HG02623 (cell line): Measurements from ENCODE around the gene ZNF26.
"Not testable (repeated sequence)": the region's sequence is repeated elsewhere in the genome, so short reads cannot be mapped to it uniquely, and the experiment has no call there.

Experiments used
- ATAC-seq: cut with Tn5 transposase; IDR thresholded peaks from one replicate; pipeline ENCODE4 v1.9.1; 2021; ENCODE audit warnings: moderate library complexity; ENCODE audit not compliant: unreplicated experiment

The ZNF26 gene

DNA sequence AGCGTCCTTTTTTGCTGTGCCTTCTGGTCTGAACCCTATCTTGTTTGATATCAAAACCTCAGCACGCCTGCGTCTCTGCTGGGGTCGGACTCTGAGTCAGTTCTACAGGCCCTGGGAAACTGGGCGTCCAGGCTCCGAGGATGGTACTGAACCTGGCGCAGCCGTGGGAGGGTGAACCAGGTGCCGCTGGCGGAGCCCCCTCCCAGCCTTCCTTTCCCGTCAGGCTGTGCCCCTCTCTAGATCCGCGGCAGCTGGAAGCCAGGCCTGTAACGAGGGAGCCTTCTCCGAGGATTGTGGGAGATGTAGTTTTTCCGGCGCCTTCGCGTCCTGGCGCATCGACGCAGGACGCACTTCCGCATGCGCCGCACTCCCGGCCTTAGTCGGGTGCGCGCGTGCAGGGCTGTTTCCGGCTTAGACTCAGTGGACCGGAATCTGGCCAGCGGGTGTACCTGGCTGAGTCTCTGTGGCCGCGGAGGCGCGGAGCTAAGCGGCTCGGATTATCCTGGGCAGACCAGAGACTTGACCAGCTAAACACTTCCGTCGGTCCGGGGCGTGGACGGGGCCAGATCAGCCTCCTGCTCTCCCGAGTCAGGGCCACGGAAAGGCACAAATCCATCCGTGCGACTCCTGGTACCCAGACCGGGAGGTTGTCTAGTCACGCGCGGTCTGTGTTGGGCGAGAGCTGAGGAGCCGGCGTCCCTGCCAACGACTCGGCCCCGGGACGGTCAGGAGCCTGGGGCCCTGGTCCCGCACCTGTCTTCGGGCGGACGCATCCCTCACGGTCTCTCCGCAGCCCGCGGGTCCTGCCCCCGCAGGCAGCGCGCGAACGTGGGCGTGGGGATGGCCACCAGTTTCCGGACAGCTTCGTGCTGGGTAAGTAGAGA, at the start of gene ZNF26:
Gene ZNF26 (plus strand): TSS at position 367 of the 884 bp plus-strand sequence. CDS start 474 bp downstream, at position 841.
- ATAC-seq, result peak; percentile 95

DNA sequence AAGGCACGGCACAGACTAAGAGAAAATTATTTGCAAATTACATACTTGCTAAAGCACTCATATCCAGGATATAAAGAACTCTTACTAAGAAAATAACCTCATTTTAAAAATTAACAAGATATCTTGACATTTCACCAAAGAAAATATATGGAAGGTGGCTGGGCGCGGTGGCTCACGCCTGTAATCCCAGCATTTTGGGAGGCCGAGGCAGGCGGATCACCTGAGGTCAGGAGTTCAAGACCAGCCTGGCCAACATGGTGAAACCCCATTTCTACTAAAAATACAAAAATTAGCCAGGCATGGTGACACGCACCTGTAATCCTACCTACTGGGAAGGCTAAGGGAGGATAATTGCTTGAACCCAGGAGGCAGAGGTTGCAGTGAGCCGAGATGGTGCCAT, 49.2 kb upstream of the ZNF26 start:
- ATAC-seq, result not testable (repeated sequence)

DNA sequence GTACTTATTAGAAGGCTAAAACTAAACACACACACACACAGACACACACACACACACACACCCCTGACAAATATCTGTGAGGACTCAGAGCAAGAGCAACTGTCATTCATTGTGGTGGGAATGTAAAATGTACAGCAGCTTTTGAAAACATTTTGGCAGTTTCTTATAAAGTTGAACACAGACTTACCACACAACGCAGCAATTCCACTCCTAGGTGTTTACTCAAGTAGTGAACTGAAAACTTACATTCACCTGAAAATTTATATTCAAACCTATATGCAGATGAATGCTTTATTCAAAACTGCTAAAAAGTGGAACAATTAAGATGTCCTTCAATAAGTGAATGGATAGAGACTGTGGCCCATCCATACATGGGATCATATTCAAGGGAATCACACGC, 48.7 kb upstream of the ZNF26 start:
- ATAC-seq, result no peak

GRCh38 chr12:132938807-132939206, 47.4 kb upstream of the ZNF26 start:
- ATAC-seq, result not testable (repeated sequence)

DNA sequence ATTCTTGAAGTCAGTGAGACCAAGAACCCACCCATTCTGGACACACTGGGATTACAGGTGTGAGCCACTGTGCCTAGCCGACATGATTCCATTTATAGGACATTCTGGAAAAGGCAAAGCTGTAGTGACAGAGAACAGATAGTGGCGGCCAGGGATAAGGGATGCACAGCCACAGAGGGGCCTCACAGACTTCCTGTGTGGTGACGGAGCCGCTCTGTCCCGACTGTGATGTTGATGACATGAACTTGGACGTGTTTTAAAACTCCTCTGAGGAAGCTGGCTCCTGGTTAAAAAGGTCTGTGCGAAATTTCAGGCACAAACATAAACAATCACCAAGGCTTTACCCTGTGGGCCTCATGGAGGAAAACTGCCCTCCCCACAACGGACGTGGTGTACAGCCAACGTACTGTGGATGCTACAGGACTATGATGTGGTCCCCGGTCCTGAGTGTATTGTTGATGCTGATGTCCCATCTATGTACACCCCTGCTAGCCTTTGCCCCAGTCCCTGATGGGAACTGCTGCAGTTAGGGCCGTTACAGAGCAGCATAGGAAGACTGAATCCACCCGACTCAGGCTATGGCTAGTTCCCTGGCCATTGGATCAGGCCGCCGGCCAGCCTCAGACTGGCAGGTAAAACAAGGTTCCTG, 46.0 kb upstream of the ZNF26 start:
- ATAC-seq, result no peak

DNA sequence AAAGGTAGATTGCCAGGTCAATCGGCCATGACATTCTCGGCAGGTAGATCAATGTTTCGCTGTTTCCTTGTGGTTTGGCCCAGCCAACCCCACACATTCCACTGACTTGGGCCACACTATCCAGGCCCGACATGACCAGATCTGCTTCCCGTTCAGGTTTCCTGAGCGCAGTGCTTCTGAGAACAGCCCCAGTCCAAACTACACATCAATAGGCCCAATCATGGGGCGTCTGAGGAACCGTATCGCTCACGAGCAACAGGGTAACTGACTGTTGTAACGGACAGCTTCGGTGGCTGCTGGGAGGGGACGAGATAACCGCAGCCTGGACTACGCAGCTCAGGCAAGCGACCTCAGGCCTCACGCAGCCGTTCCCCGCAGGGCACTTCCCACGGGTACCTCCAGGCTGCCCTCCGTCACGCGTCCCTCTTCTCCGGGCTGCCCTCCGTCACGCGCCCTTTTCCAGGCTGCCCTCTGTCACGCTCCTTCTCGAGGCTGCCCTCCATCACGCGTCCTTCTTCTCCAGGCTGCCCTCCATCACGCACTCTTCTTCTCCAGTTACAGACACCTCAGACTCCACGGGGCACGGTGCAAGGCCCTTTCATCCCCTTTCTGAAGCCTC, 44.7 kb upstream of the ZNF26 start:
- ATAC-seq, result no peak

DNA sequence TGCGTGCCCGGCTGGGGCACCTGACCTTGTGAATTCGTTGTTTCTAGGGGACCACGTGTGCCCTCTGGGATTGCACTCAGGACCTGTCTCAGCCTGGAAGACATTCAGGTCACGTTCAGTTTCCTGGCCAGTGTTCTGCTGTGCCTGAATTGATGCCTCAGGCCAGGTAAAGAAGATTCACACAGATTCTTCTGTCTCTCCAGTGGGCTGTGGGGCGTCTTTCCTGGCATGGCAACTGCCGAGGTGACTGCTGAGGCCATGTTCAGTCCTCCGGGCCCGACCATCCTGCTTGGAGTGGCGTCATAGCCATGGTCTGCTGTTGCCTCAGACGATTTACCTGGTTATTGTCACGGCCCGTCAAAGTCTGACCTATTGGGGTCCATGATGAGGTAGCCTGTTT, 43.6 kb upstream of the ZNF26 start:
- no peak for ATAC-seq

DNA sequence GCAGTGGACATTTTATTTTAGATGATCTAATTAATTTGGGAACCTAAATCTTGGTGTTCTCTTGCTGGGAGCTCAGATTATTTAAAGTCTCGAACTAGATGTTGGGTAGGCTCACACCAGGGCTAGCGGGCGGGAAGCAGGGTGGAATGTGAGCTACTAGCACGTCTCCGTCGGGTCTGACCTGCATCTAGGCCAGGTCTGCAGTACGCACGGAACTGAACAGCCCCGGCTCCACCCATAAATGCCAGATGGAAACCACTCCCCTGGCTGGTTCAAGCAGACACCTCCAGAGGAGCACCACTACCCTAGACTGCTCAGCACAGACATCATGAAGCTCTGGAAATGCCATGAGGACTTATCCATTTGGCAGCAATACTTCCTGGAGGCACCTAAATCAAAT, 40.4 kb upstream of the ZNF26 start:
- ATAC-seq, result no peak

- no peak for ATAC-seq
Measured at GRCh38 chr12:132946246-132946820, 39.8 kb upstream of the ZNF26 start.

DNA sequence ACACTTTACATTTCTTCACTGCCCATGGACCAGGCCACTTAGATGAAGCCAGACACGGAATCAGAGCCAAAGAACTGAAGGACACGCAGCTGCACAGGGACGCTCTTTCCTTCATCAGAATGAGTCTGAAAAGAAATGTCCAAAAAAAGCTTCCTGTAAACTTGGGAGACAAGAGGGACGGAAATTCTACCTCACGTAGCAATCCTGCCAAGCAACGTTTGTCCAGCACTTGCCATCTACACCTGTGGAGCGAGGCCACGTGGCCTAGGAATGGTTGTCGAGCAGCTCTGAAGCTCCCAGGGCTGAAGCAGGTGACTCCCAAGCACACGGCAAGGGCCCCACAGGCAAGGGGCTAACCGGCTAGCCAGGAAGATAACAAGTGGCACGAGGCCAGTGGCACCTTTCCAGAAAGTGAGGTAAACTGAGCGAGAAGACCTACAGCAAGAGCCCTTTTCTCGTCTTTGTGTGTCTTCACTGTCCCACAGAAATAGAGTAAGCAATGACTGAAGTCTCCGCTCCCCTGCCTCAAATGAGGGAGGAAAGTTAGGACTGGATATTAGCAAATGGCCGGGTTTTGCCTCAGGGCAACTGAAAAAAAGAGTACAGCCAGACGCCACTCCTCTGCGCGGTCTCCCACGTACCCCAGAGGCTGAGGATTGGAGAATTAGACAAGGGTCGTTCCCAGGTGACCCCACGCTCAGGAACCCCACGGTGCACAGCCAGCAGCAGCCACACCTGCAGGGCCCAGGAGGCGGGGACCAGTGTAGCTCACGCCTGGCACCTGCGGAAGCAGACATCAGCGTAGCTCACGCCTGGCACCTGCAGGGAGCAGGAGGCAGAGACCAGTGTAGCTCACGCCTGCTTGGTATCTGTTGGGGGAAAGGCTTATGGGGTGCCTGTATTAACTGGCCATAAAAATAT, 37.8 kb upstream of the ZNF26 start:
- no peak for ATAC-seq

- no peak for ATAC-seq
Measured at GRCh38 chr12:132949936-132950837, 36.0 kb upstream of the ZNF26 start.

DNA sequence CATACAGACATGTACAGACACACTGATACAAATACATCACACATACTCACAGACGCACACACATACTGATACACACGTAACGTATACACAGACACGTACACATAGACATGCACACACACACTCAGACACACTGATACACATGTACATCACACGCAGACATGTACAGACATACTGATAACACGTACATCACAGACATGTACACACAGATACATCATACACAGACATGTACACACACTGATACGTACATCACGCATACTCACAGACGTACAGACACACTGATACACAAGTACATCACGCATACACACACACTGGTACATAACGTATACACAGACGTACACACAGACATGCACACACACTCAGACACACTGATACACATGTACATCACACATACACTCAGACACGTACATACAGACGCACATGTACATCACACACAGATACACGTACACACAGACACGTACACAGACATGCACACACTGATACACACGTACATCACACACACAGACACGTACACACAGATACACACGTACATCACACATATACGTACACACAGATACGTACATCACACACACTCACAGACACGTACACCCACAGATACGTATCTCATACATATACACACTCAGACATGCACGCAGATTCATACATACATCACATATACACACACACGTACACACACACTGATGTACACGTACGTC, 35.2 kb upstream of the ZNF26 start:
- ATAC-seq, result no peak

- no peak for ATAC-seq
Measured at GRCh38 chr12:132951649-132952048, 34.5 kb upstream of the ZNF26 start.

DNA sequence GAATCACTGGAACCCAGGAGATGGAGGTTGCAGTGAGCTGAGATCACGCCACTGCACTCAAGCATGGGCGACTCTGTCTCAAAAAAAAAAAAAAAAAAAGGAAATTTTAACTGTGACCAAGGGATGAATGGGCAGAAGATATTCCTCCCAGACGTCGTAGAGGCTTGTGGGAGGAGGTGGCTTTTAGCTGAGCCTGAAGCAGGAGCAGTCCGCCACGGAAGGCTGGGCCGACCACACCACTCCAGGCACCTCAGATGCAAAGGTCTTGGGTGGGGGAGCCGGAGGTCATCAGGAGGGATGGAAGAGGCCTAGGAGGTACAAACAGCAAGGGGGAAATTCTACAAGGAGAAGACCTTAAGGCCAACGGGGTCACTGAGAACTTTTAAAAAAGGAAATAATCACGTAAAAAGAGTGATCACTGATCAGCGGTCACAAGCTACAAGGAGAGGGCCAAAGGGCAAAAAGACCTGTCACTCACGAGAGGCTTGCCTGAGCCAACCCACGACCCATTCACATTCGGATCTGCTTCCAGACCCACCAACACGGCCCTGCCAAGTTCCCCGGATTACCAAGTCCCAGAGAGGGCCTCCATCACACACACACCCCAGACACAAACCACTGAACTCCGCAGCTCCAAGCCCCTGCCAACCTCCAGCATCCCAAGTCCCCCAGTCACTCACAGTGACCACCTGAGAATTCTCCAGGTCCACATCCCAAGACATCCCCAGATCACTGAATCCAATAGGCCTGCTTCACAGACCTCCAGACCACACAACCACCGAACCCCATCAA, 33.6 kb upstream of the ZNF26 start:
- no peak for ATAC-seq

DNA sequence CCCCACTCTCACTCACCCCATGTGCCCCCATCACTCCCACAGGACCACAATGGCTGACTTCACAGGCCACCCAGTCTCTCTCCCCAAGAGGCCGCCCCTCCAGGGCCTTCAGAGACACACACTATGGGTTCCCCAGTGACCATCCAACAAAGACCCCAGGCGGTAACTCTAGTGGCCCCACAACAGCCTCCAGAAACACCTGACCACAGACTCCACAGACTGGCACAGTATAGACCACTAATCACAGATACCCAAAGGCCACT, 33.1 kb upstream of the ZNF26 start:
- no peak for ATAC-seq

- no peak for ATAC-seq
Measured at GRCh38 chr12:132953771-132954170, 32.4 kb upstream of the ZNF26 start.

DNA sequence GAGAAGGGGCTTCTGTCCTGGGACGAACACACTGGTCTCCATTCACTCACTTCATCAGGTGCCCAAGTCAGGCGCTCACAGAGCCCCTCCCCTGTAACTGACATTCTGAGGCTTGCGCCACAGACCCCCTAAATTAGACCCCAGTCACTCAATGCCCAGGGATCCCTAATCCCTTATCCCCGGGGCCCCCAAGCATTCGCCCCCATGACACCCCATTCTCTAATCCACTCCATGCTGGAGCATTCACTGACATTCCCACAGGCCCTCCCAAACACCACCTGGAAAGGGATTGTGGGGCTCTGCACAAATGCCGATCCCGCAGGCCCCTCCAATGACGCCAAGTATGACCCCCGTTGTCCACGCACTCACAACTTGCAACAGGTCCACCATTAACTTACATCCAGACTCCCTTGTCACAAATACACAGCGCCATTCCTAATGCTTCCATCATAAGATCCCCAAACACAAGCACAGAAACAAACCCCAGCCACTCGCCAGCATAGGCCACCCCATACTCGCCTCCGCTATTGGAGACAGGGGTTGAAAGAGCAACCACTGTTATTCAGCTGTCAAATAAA, 31.6 kb upstream of the ZNF26 start:
- no peak for ATAC-seq
